ENCODE data around the gene MILR1. TPM values are rescaled to one million over a fixed set of nuclear protein-coding genes. Genes with fewer than 3 reads are reported as not detected.

MILR1 gene
- total and polyA plus RNA-seq, 10 donors = 15.6 to 55.0 (median 27.6) TPM

DNA sequence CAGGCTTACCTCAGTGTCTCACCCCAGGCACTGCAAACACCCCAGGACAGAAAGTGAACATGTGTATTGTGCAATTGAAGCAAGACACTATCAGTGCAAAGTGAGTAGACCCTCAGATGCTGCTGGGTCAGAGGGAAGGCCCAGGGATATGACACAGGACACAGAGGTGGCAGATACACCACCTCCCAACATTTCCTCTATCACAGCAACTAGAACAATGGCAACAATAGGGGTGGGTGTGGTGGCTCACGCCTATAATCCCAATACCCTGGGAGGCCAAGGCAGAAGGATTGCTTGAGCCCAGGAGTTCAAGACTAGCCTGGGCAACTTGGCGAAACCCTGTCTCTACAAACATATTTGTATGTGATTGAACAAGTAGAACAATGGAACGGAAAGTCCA is 22.5 kb downstream of the MILR1 start:
- peaks cover 0 to 56% (median 3%) of the 10 kb centered on the region in 6 donors for H3K36me3 ChIP-seq
- no peak for DNase-seq
- TF ChIP-seq POLR2AphosphoS5 (IDR thresholded peaks at IDR 0.05) = no peak
- TF ChIP-seq POLR2A (IDR thresholded peaks at IDR 0.05) = no peak
- TF ChIP-seq CTCF (IDR thresholded peaks at IDR 0.05 in 8 of 11, conservative IDR thresholded peaks at IDR 0.05 in 3 of 11) = no peak
- H3K4me3 ChIP-seq = no peak overlapping the region
- intact Hi-C loops (cut with DNase I; ENCODE audit: low total_unique reads) = no loop called here
- H3K27me3 ChIP-seq (replicated peaks in 1 of 7) = no peaks in the 10 kb centered on the region
- 91 to 97% (median 96%) methylated on average over 3 of the region's 3 CpGs for WGBS, 5 donors
- H3K27ac ChIP-seq = no peak overlapping the region
- no peaks in the 10 kb centered on the region for H3K9me3 ChIP-seq
- peaks cover 0 to 6% (median 0%) of the 10 kb centered on the region in 6 donors for H3K4me1 ChIP-seq

DNA sequence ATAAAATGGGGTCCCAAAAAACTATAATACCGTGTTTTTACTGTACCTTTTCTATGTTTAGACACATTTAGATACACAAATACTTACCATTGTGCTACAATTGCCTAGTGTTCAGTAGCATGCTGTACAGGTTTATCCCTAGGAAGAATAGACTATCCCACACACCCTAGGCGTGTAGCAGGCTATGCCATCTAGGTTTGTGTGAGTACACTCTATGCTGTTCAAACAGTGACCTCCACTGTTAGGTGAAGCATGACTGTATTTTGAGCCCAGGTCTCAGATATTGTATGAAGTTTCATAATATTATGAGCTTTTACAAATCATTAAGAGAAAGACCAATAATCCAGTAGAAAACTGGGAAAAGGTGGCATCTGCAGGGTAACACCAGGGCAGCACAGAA is 23.6 kb downstream of the MILR1 start:
- Histone ChIP-seq H3K4me3 (no peak overlapping the region), H3K4me1 (peaks cover 0 to 6% (median 0%) of the 10 kb centered on the region in 6 donors), H3K36me3 (peaks cover 0 to 52% (median 7%) of the 10 kb centered on the region in 6 donors), H3K27me3 (replicated peaks in 1 of 7) (no peaks in the 10 kb centered on the region), H3K27ac (no peak overlapping the region), H3K9me3 (no peaks in the 10 kb centered on the region)
- no peak for TF ChIP-seq POLR2A (IDR thresholded peaks at IDR 0.05)
- TF ChIP-seq CTCF (IDR thresholded peaks at IDR 0.05 in 8 of 11, conservative IDR thresholded peaks at IDR 0.05 in 3 of 11) = no peak
- TF ChIP-seq POLR2AphosphoS5 (IDR thresholded peaks at IDR 0.05) = no peak
- intact Hi-C loops (cut with DNase I; ENCODE audit: low total_unique reads) = no loop called here
- WGBS, 5 donors = 84 to 98% (median 91%) methylated on average over 2 of the region's 2 CpGs
- no peak for DNase-seq

DNA sequence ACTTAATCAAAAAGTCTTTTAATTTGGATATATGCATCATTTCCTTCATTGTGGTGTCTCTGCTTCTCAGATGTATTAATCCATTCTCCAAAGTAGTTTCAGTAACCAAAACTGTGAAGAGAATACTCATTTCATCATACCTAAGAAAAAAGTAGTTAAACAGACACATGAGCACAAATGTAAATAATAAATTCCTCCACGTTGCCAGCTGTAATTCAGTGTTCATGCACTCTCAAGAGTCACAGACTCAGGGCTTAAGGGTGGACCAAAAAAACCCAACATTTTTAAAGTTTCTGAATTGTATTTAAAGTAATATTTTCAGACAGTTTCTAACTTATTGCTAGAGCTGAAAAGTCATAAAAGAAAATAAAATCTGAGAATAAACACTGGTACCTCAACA is 28.9 kb downstream of the MILR1 start:
- WGBS, 5 donors = 45 to 64% (median 52%) methylated on average over 1 of the region's 1 CpG
- no peak for DNase-seq
- no peak for TF ChIP-seq POLR2AphosphoS5 (IDR thresholded peaks at IDR 0.05)
- TF ChIP-seq POLR2A (IDR thresholded peaks at IDR 0.05) = no peak
- TF ChIP-seq CTCF (IDR thresholded peaks at IDR 0.05 in 8 of 11, conservative IDR thresholded peaks at IDR 0.05 in 3 of 11) = no peak

GRCh38 chr17:64480951-64481350 is 32.0 kb downstream of the MILR1 start:
- no peaks in the 10 kb centered on the region for H3K27me3 ChIP-seq (replicated peaks in 1 of 7)
- peaks cover 0 to 97% (median 54%) of the 10 kb centered on the region in 6 donors for H3K36me3 ChIP-seq
- H3K4me3 ChIP-seq = no peak overlapping the region
- WGBS, 5 donors = 88 to 100% (median 97%) methylated on average over 1 of the region's 1 CpG
- no peaks in the 10 kb centered on the region for H3K4me1 ChIP-seq
- intact Hi-C loops (cut with DNase I; ENCODE audit: low total_unique reads) = no loop called here
- H3K9me3 ChIP-seq = no peaks in the 10 kb centered on the region
- no peak overlapping the region for H3K27ac ChIP-seq
- TF ChIP-seq POLR2AphosphoS5 (IDR thresholded peaks at IDR 0.05) (no peak), CTCF (IDR thresholded peaks at IDR 0.05 in 8 of 11, conservative IDR thresholded peaks at IDR 0.05 in 3 of 11) (no peak), POLR2A (IDR thresholded peaks at IDR 0.05) (no peak)
- DNase-seq = no peak

More for the DNA sequence above, 28.9 kb downstream of the MILR1 start:
- Histone ChIP-seq H3K9me3 (no peaks in the 10 kb centered on the region), H3K27ac (no peak overlapping the region), H3K36me3 (peaks cover 0 to 66% (median 35%) of the 10 kb centered on the region in 6 donors), H3K4me3 (no peak overlapping the region), H3K4me1 (peaks cover 0 to 6% (median 0%) of the 10 kb centered on the region in 6 donors), H3K27me3 (replicated peaks in 1 of 7) (no peaks in the 10 kb centered on the region)
- intact Hi-C loops (cut with DNase I; ENCODE audit: low total_unique reads) = no loop called here
